Esophagus muscularis mucosa (tissue), 4 donors: Measurements from ENCODE around the gene BEX3. TPM values are rescaled to one million over a fixed set of nuclear protein-coding genes. Genes with fewer than 3 reads are reported as not detected.

Experiments
- DNase-seq: peaks from one replicate; pipeline ENCODE4 v3.0.0-alpha.2; 2017; ENCODE audit errors: extremely low spot score
- H3K27ac ChIP-seq, 4 donors: fragments of 200-600 bp; sonication (generic); replicated peaks in 1 of 4; 1 replicate in 3 of 4; 2 replicates in 1 of 4; pipeline ENCODE4 v1.5.1; 2016 to 2019; ENCODE audit warnings: mild to moderate bottlenecking in 1 of 4
- H3K27me3 ChIP-seq, 4 donors: fragments of 200-600 bp; sonication (generic); one replicate each; pipeline versions ENCODE4 v1.5.1 to v1.6.0; 2016 to 2019
- H3K36me3 ChIP-seq, 4 donors: fragments of 200-600 bp; sonication (generic); one replicate each; pipeline ENCODE4 v1.5.1; 2016 to 2019
- H3K4me1 ChIP-seq, 4 donors: fragments of 200-600 bp; sonication (generic); one replicate each; pipeline ENCODE4 v1.5.1; 2016 to 2019
- H3K4me3 ChIP-seq, 4 donors: fragments of 200-600 bp; sonication (generic); 1 replicate in 2 of 4; 2 replicates in 2 of 4; pipeline ENCODE4 v1.5.1; 2016 to 2019; ENCODE audit warnings: mild to moderate bottlenecking in 4 of 4, moderate library complexity in 1 of 4
- H3K9me3 ChIP-seq, 4 donors: fragments of 200-600 bp; sonication (generic); 1 replicate in 3 of 4; 2 replicates in 1 of 4; pipeline ENCODE4 v1.5.1; 2016 to 2019
- CTCF ChIP-seq, 3 experiments: fragments of 200-600 bp in 2 of 3; fragments of 450-650 bp in 1 of 3; sonication (generic) in 2 of 3; IDR thresholded peaks; one replicate each; pipeline ENCODE4 v1.5.1; 2017 to 2019; ENCODE audit warnings: antibody characterized with exemption in 3 of 3, mild to moderate bottlenecking in 2 of 3, moderate library complexity in 1 of 3
- EP300 ChIP-seq: sonication (generic); formaldehyde crosslinking; IDR thresholded peaks from one replicate; pipeline ENCODE4 v1.6.1; 2017; ENCODE audit warnings: antibody characterized with exemption
- POLR2A ChIP-seq: fragments of 450-650 bp; IDR thresholded peaks from one replicate; pipeline ENCODE4 v1.6.1; 2017; ENCODE audit warnings: antibody characterized with exemption, moderate library complexity, mild to moderate bottlenecking, low read depth
- POLR2AphosphoS5 ChIP-seq, 2 donors: sonication (generic); formaldehyde crosslinking; IDR thresholded peaks; one replicate each; pipeline ENCODE4 v1.6.1; 2017; ENCODE audit warnings: antibody characterized with exemption in 2 of 2
- WGBS: methylation state at CpG from one replicate; pipeline ENCODE4 v1.1.5; 2018; 5-methylcytosine and 5-hydroxymethylcytosine counted together
- intact Hi-C: fragments of 100-400 bp; cut with DNase I; formaldehyde crosslinking; loops from one replicate; pipeline ENCODE4 v1.15.1; 2023
- small RNA-seq, 3 donors: library from RNA; depleted of rRNA; stranded (forward); fragments of <200 nt; gene quantifications; one replicate each; pipeline ENCODE3, GENCODE V24; 2016
- total RNA-seq, 4 donors: library from RNA; depleted of rRNA; stranded (reverse); fragments of >200 nt; gene quantifications; one replicate each; pipeline versions ENCODE4 v1.1.0 to v1.2.1, GENCODE V29; 2016

BEX3 gene
- total RNA-seq, 4 donors from 2014 or later, result 119 to 137 (median 130) TPM

GRCh38 chrX:103423955-103424638 lies 47.8 kb downstream of the BEX3 start:
- no peak overlapping the region for H3K27ac ChIP-seq
- H3K27me3 ChIP-seq, result peaks cover 0 to 3% (median 0%) of the 10 kb centered on the region in 4 donors
- H3K4me1 ChIP-seq, result no peaks in the 10 kb centered on the region
- H3K36me3 ChIP-seq, result no peaks in the 10 kb centered on the region
- no peaks in the 10 kb centered on the region for H3K9me3 ChIP-seq
- TF ChIP-seq CTCF (IDR thresholded peaks at IDR 0.05) (no peak), POLR2A (no peak), POLR2AphosphoS5 (IDR thresholded peaks at IDR 0.05) (no peak), EP300 (no peak)
- no peak overlapping the region for H3K4me3 ChIP-seq
- intact Hi-C loops, result no loop called here
- DNase-seq, result no peak
- 68% methylated on average over 2 of the region's 3 CpGs for WGBS

Small RNA genes lying within 50 kb of the gene (small RNA-seq; reads per million reads assigned to genes)
- gene Z92846.1, result 0 reads per million in 3 donors

Other genes starting within 250 kb of the BEX3 start
- 10 to 100 TPM; 31.1 to 66.8 (median 49.0) TPM for gene BEX4, start 161.4 kb upstream of the BEX3 start, total RNA-seq
- gene TCEAL8, start 121.4 kb upstream of the BEX3 start, total RNA-seq, result 10 to 100 TPM; 49.7 to 56.9 (median 54.2) TPM
- gene TCEAL5, start 99.8 kb upstream of the BEX3 start, total RNA-seq, result 1 to 10 TPM in 1 of 4 donors, under 1 TPM in 2, not detected in 1; 0.33 to 1.0 (median 0.97) TPM
- gene BEX2, start 65.5 kb upstream of the BEX3 start, total RNA-seq, result 10 to 100 TPM in 1 of 4 donors, 1 to 10 TPM in 3; 2.1 to 10.6 (median 5.6) TPM
- gene TCEAL7, start 46.3 kb upstream of the BEX3 start, total RNA-seq, result 10 to 100 TPM in 3 of 4 donors, 1 to 10 TPM in 1; 8.2 to 12.9 (median 10.6) TPM
- gene TCEAL9, start 20.0 kb upstream of the BEX3 start, total RNA-seq, result 10 to 100 TPM; 47.3 to 69.3 (median 52.9) TPM
- 10 to 100 TPM in 1 of 4 donors, 1 to 10 TPM in 3; 4.5 to 13.2 (median 9.5) TPM for gene RAB40A, start 143.0 kb downstream of the BEX3 start, total RNA-seq
- 100 to 1,000 TPM; 343 to 818 (median 418) TPM for gene TCEAL4, start 209.0 kb downstream of the BEX3 start, total RNA-seq
- 100 to 1,000 TPM; 108 to 218 (median 150) TPM for gene TCEAL3, start 231.4 kb downstream of the BEX3 start, total RNA-seq